Osteocyte (in vitro differentiated cells): ENCODE results near the gene SCIN. TPM values are rescaled to one million over a fixed set of nuclear protein-coding genes. Genes with fewer than 3 reads are reported as not detected.

Experiments used
- DNase-seq: peaks from one replicate; pipeline ENCODE4 v3.0.0; 2021; ENCODE audit warnings: mixed read lengths; ENCODE audit not compliant: unreplicated experiment; ENCODE audit errors: extremely low spot score
- H3K27ac Mint-ChIP-seq: one replicate; pipeline ENCODE4 v1.8.0; 2021; ENCODE audit warnings: mild to moderate bottlenecking, mixed read lengths; ENCODE audit not compliant: unreplicated experiment
- H3K27me3 Mint-ChIP-seq: one replicate; pipeline ENCODE4 v1.8.0; 2021; ENCODE audit warnings: mixed read lengths; ENCODE audit not compliant: unreplicated experiment
- H3K36me3 Mint-ChIP-seq: one replicate; pipeline ENCODE4 v1.8.0; 2021; ENCODE audit warnings: mixed read lengths; ENCODE audit not compliant: unreplicated experiment
- H3K4me1 Mint-ChIP-seq: one replicate; pipeline ENCODE4 v1.8.0; 2021; ENCODE audit warnings: mixed read lengths; ENCODE audit not compliant: unreplicated experiment
- H3K4me3 Mint-ChIP-seq: one replicate; pipeline ENCODE4 v1.8.0; 2021; ENCODE audit warnings: mild to moderate bottlenecking, moderate library complexity, mixed read lengths; ENCODE audit not compliant: unreplicated experiment
- H3K9me3 Mint-ChIP-seq: one replicate; pipeline ENCODE4 v1.8.0; 2021; ENCODE audit warnings: mixed read lengths; ENCODE audit not compliant: unreplicated experiment
- total RNA-seq: library from RNA; stranded (reverse); gene quantifications from 2 replicates; pipeline ENCODE4 v1.2.1, GENCODE V29; 2021
- TF ChIP-seq, protein P1 (sequence below): fragments of 200-600 bp; sonication (generic); IDR thresholded peaks from 2 replicates; pipeline ENCODE4 v1.5.0; 2021; ENCODE audit warnings: antibody characterized with exemption, mild to moderate bottlenecking, moderate library complexity

The SCIN gene
- total RNA-seq, 1 donor from 2014 or later: 1.6 TPM

DNA sequence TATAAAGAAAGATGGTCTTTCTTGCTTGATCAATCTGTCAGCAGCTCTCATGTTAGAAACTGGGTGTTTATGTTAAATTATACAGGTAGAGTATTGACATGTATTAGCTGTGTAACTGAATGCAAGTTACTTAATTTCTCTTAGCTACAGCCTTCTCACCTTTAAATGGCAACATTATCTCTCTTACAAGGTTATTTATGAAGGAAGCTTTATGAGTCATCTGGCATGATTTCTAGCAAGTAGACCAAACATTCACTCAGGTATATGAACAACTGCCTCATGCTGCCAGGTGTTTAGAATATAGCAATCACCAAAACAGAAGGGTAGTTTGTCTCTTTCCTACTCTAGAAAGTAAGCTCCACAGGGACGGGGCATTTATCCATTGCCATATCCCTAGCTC lies 125.4 kb downstream of the SCIN start:
- TF ChIP-seq, protein P1, sequence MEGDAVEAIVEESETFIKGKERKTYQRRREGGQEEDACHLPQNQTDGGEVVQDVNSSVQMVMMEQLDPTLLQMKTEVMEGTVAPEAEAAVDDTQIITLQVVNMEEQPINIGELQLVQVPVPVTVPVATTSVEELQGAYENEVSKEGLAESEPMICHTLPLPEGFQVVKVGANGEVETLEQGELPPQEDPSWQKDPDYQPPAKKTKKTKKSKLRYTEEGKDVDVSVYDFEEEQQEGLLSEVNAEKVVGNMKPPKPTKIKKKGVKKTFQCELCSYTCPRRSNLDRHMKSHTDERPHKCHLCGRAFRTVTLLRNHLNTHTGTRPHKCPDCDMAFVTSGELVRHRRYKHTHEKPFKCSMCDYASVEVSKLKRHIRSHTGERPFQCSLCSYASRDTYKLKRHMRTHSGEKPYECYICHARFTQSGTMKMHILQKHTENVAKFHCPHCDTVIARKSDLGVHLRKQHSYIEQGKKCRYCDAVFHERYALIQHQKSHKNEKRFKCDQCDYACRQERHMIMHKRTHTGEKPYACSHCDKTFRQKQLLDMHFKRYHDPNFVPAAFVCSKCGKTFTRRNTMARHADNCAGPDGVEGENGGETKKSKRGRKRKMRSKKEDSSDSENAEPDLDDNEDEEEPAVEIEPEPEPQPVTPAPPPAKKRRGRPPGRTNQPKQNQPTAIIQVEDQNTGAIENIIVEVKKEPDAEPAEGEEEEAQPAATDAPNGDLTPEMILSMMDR: no peak
- H3K27me3 Mint-ChIP-seq: no peaks in the 10 kb centered on the region
- H3K36me3 Mint-ChIP-seq: peaks cover 2% of the 10 kb centered on the region
- no peaks in the 10 kb centered on the region for H3K9me3 Mint-ChIP-seq
- H3K4me1 Mint-ChIP-seq: peaks cover 3% of the 10 kb centered on the region
- H3K4me3 Mint-ChIP-seq: no peak overlapping the region
- no peak for DNase-seq
- H3K27ac Mint-ChIP-seq: no peak overlapping the region

GRCh38 chr7:12699299-12699698 lies 128.8 kb downstream of the SCIN start:
- Mint-ChIP-seq H3K27ac (no peak overlapping the region), H3K4me3 (no peak overlapping the region), H3K36me3 (peaks cover 2% of the 10 kb centered on the region), H3K27me3 (no peaks in the 10 kb centered on the region), H3K9me3 (peaks cover 8% of the 10 kb centered on the region), H3K4me1 (peaks cover 3% of the 10 kb centered on the region)
- DNase-seq: no peak
- TF ChIP-seq, protein P1: no peak

DNA sequence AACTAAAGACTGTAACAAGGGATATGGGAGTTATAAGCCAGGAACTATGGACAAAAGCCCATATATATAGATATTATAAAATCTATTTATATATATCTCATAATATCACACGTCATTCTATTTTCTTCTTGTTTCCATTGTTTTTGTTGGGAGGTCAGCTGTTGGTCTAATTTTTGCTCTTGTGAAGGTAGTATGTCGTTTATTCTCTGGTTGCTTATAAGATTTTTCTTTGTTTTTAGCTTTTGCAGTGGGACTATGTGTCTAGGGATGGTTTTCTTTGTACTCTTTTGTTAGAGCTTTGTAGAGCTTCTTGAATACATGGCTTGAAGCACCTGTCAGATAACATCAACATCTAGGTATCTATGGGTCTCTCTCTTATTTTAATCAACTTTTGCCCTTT lies 130.9 kb downstream of the SCIN start:
- DNase-seq: no peak
- Mint-ChIP-seq H3K36me3 (peaks cover 2% of the 10 kb centered on the region), H3K4me3 (no peak overlapping the region), H3K4me1 (peaks cover under 1% of the 10 kb centered on the region), H3K27ac (no peak overlapping the region), H3K27me3 (no peaks in the 10 kb centered on the region), H3K9me3 (peaks cover 8% of the 10 kb centered on the region)
- TF ChIP-seq, protein P1: no peak

DNA sequence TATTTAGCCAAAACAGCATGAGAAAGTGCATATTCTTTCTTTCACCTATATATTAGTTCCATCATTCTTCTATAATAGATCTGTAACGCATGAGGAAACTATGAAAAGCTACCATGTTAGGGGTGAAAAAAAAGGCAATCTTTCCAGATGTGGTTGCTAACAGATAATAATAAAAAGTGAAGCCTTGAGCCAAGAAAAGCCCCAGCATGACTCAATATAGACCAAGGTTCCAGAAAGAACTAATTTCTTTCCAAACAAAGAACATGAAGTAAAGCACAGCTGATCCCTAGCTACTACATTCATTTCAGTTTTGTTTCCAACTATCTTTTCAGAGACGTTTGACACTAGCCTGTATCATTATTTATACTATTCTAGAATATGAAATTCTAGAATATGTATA lies 133.4 kb downstream of the SCIN start:
- Mint-ChIP-seq H3K36me3 (peaks cover 2% of the 10 kb centered on the region), H3K27me3 (no peaks in the 10 kb centered on the region), H3K9me3 (peaks cover 8% of the 10 kb centered on the region), H3K4me1 (peaks cover 12% of the 10 kb centered on the region), H3K4me3 (no peak overlapping the region), H3K27ac (no peak overlapping the region)
- TF ChIP-seq, protein P1: no peak
- no peak for DNase-seq

- H3K27me3 Mint-ChIP-seq: no peaks in the 10 kb centered on the region
- no peak for DNase-seq
- TF ChIP-seq, protein P1: no peak
- H3K27ac Mint-ChIP-seq: no peak overlapping the region
- H3K9me3 Mint-ChIP-seq: peaks cover 8% of the 10 kb centered on the region
- H3K4me1 Mint-ChIP-seq: peaks cover 14% of the 10 kb centered on the region
- H3K4me3 Mint-ChIP-seq: no peak overlapping the region
- H3K36me3 Mint-ChIP-seq: no peaks in the 10 kb centered on the region
Measured at GRCh38 chr7:12705878-12706277, 135.4 kb downstream of the SCIN start.
